Islet precursor cell (in vitro differentiated cells): ENCODE measurements around the gene PUM2.

Experiments used
- DNase-seq: peaks from one replicate; pipeline ENCODE4 v3.0.0-alpha.2; 2018

The PUM2 gene

DNA sequence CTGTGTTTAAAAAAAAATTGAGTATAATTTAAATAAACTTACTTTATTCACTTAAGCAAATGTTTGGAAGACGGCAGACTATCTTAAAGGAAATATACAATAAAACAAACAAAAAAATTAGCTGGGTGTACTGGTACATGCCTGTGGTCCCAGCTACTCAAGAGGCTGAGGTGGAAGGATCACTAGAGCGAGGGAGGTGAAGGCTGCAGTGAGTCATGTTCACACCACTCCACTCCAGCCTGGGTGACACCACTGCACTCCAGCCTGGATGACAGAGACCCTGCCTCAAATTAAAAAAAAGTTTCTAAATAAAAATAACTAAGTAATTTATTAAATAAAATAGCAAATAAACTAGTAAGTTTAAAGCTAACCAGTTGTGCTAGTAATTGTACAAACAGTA is 7.5 kb downstream of the PUM2 start:
- peak; percentile 70 for DNase-seq

DNA sequence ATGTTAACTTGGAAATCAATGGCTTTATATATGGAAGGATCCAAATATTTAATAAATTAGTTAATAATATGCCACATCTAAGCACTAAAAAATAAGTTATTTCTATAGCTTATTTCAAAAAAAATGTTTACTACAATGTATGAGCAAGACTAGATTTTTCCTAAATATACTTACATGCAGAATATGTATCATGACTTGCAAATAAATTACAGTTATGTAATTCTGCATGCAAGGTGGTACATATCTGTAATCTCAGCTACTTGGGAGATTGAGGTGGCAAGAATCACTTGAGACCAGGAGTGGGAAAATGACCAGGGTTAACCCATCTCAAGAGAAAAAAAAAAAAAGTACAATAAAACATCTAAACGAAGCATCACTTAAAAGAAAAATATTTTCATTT is 11.6 kb downstream of the PUM2 start:
- DNase-seq: no peak

DNA sequence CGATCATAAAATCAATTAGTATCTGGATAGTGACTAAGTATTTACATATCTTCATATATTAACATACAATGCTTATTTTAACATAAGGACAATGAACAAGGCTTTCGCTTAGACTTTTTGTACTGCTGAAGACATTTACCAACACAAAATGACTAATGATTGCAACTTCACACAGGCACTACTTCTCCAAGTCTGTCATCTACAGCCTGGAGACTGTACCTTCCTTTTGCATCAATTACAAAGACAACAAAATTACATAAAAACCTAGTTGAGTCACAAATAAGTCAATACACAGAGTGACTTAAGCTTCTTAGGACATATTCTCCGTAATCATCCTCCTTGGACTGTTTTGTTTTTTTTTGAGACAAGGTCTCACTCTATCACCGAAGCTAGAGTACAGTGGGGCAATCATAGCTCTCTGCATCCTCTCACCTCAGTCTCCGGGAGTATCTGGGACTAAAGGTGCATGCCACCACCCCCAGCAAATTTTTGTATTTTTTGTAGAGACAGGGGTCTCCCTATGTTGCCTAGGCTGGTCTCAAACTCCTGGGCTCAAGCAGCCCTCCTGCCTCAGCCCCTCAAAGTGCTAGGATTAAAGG is 15.9 kb downstream of the PUM2 start:
- DNase-seq: no peak

DNA sequence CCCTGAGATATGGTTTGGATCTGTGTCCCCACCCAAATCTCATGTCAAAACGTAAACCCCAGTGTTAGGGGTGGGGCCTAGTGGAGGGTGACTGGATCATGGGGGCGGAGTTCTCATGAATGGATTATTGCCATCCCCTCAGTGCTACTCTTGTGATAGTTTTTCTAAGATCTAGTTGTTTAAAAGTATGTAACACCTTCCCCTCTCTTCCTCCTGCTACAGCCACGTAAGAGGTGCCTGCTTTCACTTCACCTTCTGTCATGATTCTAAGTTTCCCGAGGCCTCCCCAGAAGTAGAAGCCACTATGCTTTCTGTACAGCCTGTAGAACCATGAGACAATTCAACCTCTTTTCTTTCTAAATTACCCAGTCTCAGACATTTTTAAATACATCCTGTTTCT is 16.9 kb downstream of the PUM2 start:
- DNase-seq: no peak

DNA sequence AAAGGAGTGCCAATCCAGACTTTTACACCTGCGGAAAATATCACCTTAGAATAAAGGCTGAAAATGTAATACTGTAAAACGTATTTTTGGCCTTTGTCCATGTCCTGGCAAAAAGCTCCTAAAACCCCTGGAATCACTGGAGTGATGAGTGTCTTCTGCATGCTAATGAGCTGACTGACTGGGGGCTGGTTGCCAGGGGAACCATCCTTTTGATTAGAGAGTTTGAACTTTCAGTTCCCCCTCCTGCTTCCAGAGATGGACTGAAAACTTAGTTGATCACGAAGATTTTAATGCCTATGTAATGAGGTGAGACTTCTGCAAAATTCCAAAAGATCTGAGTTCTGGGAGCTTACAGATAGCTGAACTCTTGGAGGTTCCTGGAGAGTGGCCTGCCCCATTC is 20.5 kb downstream of the PUM2 start:
- DNase-seq: no peak

DNA sequence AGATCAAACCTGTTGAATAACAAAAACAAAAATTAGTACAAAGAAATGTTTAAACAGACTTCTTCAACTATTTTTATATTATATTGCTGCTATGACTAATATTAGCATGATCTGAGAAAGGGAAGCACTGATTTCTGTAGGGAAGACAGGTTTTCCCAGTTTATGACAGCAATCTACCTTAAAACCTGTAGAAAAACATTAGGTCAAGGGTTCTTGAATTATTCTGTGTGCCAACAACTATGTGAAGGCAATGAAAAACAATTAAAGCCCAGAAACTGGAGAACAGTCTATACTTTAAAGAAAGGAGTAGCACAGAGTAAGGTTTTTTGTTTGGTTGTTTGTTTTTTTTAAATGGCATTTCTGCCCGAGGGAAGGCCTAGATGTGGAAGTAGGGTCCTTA is 23.3 kb downstream of the PUM2 start:
- DNase-seq: no peak

DNA sequence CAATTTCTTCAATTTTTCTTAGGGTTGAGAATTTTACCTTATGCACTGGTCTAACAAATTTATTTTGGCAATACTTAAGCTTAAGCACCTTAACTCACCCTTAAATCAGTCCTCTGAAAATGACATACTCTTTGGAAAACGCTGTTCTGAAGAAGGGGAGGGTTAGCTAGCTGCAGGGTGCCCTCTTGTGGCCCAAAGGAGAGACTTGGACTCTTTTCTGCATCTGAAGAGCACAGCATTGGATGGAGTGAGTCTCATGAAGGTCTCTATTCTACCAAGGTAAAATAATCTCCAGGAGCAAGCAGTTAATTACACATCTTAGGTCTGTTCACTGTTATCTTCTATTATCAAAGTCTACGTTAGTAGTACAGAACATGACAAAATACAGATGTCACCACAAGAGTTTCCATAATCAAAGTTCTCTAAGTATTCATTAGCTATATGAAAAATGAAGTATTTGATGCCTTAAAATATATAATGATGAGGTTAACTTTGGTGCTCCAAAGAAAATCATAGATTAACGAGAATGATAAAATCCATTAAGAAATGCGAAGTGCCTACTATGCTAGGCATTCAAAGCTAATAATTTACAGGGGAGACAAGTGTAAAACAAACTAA is 24.4 kb downstream of the PUM2 start:
- DNase-seq: peak; percentile 72

DNA sequence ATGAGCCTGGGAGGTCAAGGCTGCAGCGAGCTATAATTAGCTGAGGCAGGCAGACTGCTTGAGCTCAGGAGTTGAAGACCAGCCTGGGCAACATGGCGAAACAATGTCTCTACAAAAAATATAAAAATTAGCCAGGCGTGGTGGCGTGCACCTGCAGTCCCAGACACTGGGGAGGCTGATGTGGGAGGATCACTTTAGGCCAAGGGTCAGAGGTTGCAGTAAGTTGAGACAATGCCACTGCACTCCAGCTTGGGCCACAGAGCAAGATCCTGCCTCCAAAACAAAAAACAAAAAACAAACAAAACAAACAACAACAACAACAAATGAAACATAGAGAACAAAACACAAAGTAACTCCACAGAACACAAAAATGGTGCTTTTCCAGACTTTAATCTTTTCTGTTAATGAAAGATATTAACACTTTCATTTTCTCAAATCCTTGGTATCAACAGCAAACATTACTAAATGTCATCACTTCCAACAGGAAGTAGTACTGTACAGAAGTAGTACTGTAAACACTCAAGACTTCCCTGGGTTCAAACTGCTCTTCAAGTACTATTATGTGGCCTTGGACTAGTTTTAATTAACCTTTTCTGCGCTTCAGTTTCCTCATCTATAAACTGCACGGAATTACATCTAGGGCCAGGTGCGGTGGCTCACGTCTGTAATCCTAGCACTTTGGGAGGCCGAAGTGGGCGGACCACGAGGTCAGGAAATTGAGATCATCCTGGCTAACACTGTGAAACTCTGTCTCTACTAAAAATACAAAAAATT is 27.9 kb downstream of the PUM2 start:
- DNase-seq: no peak

DNA sequence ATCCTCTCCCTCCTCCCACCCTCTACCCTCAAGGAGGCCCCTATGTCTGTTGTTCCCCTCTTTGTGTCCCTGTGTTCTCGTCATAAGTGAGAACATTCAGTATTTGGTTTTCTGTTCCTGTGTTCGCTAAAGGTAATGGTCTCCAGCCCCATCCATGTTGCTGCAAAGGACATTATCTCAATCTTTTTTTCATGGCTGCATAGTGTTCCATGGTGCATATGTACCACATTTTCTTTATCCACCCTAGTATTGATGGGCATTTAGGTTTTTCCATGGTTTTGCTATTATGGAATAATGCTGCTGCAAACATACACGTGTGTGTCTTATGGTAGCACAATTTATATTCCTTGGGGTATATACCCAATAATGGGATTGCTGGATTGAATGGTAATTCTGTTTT is 33.0 kb downstream of the PUM2 start:
- no peak for DNase-seq

DNA sequence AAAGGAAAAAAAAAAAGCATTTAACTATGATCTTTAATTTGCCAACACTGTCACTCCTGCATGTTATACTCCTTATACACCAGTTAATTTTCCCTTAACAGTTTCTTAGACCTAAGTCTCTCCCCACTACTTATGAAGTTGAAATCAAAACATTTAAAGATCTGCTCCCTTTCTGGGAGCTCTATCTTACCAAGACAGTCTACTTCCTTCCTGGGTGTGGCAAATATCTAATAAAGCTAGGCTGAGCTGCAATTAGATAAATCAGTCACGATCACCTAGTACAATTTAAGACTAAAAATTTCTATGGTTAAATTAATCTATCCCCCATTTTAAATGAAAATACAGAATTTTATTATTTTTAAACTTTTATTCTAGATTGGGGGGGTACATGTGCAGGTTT is 33.4 kb downstream of the PUM2 start:
- no peak for DNase-seq

DNA sequence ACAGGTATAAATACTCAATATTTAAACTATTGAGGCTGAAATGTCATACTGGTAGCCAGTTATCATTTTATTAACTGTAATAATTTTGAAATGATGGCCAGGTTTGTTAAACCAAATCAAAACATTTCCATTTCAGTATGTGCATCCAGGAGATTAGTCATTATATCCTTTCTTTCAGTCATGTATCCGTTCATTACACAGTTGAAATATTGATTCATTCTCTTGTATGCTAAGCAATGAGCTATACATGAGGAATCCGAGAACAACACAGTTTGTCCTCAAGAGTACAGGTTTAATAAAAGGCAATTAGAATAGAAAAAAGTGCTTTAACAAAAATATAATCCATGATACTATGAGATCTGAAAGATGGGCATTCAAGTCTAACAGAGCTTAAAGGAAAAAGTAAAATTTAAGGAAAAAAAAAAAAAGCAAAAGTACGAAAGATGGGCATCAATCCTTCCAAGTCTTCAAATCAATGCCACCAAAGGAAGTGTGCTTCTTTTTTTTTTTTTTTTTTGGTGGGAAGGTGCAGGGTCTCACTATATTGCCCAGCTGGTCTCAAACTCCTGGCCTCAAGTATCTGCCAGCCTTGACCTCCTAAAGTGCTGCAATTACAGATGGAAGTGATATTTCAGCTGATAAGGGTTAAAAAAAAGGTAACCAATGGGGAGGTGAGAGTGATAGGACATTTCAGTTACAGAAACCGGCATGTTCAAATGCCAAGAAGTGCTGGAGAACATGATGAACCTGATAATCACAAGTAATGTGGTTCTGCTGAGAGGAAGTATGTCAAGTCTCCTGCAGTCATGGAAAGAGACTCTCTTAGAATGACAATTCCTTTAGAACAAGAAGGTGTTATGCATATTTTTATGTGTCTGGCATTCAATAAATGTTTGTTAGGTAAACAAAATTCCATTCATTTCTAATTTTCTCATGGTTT is 35.8 kb downstream of the PUM2 start:
- no peak for DNase-seq

DNA sequence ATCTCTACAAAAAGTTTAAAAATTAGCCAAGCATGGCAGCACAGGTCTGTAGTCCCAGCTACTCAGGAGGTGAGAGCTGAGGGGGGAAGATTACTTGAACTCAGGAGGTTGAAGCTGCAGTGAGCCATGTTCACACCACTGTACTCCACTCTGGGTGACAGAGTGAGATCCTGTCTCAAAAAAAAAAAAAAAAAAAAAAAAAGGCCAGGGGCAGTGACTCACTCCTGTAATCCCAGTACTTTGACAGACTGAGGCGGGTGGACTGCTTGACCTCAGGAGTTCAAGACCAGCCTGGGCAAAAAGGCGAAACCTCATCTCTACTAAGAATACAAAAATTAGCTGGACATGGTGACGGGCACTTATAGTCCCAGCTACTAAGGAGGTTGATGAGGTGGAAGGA is 37.0 kb downstream of the PUM2 start:
- DNase-seq: no peak

DNA sequence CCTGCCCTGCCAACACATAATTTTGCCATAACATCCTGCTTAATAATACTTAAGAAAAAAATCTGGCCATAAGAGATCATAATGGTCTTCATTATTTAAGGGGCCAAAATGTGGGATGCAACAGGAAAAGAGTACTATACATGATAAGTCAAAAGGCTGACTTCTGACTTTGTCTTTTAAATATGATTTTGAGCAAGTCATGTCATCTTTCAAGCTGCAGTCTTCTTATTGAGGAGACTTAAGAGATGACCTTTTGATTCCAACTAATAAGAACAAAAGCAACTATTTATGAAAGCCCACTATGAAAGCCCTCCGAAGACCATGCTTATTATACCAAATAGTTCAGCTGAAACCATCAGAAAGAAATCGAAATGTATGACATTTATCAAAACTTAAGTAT is 41.6 kb downstream of the PUM2 start:
- no peak for DNase-seq

DNA sequence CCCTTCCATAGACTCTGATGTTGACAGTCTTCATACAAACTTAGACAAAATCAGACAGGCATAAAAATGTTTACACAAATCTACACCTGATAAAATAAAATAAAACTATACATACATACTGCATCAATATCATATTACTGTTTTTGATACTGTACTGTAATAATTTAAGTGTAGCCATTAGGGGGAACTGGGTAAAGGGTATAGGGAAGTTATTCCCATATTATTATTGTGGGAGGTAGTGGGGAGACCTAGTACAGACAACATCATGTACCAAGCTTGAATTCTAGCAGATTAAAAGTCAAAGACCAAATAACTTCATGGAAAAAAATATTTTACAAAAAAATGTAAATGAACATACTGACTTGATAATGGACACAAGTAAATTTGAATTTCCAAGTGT is 43.3 kb downstream of the PUM2 start:
- no peak for DNase-seq

DNA sequence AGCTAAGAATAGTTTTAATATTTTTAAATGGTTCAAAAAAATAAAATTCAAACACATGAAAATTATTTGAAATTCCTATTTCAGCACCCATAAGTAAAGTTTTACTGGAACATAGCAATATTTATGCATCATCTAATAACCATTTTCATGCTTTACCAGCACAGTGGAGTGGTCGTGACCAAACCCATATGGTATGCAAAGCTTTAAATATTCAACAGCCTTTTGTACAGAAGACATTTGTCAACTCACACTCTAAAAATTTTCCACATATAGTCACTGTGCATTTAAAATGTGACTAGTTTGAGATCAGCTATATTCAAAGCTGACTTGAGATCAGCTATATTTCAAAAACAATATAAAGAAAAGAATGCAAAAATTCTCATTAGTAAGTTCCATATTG is 46.2 kb downstream of the PUM2 start:
- no peak for DNase-seq

DNA sequence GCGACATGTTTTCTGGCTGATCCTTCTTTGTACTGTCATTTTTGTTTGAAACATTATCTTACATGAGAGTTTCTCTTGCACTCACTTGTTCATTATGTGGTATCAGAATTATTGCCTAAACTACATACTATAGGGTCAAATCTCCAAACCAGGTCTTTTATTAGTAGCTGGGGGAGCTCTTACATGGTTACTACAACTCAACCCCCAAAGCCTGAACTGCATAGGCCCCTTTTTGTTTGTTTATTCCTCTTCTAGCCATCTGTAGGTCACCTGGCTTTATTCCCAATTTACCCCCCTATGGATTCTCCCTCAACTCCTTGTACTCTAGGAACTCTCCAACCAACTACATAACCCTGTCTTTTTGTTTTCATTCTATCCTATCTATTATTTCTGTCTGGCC is 46.7 kb downstream of the PUM2 start:
- DNase-seq: no peak

DNA sequence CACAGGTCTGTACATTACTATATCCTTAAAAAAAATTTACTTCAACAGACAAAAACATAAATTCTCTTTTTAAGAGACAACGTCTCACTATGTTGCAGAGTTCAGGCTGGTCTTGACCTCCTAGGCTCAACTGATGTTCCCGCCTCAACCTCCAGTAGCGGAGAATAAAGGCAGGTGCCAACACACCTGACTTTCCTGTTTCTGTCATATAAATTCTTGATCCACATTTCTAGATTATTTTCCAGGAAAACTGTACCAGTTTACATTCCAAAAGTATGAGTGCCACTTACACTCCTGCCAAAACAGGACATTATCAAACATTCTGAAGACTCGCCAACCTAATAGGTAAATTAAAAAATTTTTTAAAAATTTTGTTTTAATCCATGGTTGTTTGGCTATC is 48.6 kb downstream of the PUM2 start:
- no peak for DNase-seq

DNA sequence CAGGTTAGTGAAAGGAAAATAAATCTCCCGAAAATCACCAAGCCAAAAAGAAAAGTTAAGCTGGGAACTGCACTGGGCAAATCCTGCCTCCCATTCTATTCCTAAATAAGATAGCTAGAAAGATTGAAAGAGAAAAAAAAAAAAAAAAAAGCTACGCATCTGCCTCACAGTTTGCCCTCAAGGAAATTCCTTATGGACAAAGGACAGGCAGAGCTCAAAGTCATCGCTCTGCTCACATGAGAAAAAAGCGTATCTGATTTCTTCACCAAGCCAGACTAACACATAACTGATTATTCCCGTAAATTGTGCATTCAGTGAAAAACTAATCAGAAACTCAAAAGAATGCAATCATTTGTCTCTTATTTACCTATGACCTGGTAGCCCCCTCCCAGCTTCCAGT is 50.0 kb downstream of the PUM2 start:
- DNase-seq: no peak

DNA sequence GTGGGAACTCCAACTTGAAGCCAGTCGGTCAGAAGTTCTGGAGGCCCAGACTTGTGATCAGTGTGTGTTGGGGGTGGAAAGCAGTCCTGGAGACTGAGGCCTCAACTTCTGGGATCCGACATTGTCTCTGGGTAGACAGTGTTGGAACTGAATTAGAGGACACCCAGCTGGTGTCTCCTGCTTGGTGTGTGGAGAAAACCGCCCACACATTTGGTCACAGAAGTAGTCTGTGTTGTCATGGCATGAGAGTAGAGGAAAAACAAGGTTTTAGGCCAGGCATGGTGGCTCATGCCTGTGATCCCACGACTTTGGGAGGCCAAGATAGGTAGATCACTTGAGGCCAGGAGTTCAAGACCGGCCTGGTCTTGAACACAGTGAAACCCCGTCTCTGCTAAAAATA is 51.5 kb downstream of the PUM2 start:
- no peak for DNase-seq

DNA sequence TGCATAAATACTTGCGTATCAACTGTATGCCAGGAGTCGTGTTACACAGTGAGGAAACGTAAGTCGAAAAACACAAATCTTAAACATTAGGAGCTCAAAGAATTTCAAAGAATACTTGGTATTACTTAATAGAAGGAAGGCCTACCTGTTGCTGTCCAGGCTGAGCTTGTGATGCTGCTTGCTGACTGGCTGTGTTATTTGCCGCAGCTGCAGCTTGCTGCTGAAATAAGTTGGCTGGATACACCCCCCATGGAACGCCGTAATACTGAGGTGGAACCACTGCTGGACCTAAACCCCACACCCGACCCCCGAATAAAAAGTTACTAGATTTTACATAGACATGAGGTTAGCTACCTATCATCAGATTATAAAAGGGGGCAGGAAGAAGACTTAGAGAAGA is 56.4 kb downstream of the PUM2 start:
- DNase-seq: no peak

DNA sequence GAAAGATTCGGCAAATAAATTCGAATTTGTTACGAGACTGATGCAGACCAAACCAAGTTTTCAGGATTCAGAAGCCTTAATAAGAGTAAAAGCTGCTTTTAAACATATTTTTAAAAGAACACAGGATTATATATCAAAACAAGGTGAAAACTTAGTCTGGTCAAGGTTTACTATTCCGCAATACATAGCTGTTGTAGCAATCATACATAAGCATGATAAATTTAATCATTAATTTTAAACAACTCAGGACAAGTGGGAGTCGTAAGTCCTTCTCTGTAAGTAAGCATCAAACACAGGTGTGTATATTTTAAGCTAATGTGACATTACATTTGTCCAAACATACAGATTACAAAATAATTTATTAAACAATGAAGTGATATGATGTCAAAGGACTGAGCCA is 57.7 kb downstream of the PUM2 start:
- no peak for DNase-seq

DNA sequence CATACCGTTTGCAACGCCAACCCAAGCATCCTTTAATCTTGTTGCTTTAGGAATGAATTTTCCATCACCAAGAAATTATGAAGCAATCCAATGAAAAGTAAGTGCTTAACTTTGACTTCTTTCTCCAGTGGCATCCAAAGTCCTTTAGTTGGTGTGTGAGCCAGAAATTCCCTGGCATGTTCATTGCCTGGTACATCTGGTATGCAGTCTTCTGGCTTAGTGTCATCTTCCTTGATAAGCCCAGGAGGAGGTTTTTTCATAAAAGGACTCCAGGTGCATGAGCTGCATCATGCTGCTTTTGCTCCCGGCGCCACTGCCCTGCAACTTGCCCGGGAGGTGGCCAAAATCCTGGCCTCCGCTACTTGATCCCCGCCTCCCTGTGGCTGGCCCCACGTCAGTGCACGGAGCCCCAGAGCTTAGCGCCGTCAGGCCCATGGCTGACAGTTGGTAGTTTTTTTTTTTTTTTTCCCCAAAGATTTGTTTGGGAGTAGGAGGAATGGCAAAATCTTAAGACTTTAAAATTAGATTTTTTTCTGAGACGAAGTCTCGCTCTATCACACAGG is 58.7 kb downstream of the PUM2 start:
- no peak for DNase-seq

DNA sequence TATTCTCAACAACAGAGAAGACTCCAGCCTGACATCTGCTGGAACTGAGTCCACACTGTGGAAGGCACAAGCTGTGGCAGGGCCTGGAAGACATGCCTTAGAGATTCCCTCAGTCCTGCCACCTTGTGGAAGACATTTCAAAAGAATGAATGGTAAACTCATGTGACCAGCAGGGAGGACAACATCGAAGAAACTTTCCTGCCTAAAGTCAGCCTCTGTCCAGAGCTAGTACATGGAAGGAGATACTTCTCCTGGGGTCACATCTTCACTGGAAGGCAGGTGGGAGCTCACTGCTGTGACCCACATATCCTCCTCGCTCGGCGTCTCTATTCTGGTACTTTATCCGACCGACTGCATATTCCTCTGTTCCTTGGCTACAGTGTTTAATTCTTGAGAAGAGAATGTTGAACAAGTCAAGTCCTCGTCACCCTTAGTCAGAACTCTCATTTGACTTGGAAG is 59.5 kb downstream of the PUM2 start:
- DNase-seq: peak; percentile 93
